K562 (cell line): ENCODE results near the gene TRPC5OS. TPM values are rescaled to one million over a fixed set of nuclear protein-coding genes. Genes with fewer than 3 reads are reported as not detected.

Source experiments
- HDAC6 ChIP-seq: IDR thresholded peaks from 2 replicates; pipeline ENCODE4 v1.6.1; 2012; ENCODE audit warnings: low read depth, mild to moderate bottlenecking, control low read depth, inconsistent platforms, low read length, moderate library complexity
- ZFP36 ChIP-seq: fragments of 150-350 bp; IDR thresholded peaks from 2 replicates; pipeline ENCODE4 v1.6.1; 2018; ENCODE audit warnings: low read length, low read depth; ENCODE audit not compliant: partially characterized antibody
- ZNF407 ChIP-seq: fragments of 450-650 bp; IDR thresholded peaks from 2 replicates; pipeline ENCODE4 v1.6.1; 2016; ENCODE audit warnings: low read depth
- ZSCAN32 ChIP-seq: fragments of 450-650 bp; formaldehyde crosslinking; IDR thresholded peaks from 2 replicates; pipeline ENCODE4 v1.4.0; 2020; ENCODE audit warnings: mild to moderate bottlenecking, moderate library complexity
- polyA plus RNA-seq, 8 experiments: library from polyadenylated mRNA; depleted of rRNA in 4 of 8; stranded (reverse) in 5 of 8; unstranded in 3 of 8; fragments of >200 nt; fragmentation: Nextera tagmentation in 2 of 8; fragmentation: Illumina TruSeq in 1 of 8; extraction: Ambion mirVana in 2 of 8; extraction: Trizol in 1 of 8; gene quantifications; 2 replicates each; pipeline versions ENCODE4 v1.2.1 to v1.2.3, GENCODE V29; 2011 to 2014; ENCODE audit warnings: inconsistent platforms in 1 of 8, missing spikeins in 1 of 8
- total RNA-seq, 7 experiments: library from RNA; depleted of rRNA in 6 of 7; stranded (reverse); fragments of >200 nt in 6 of 7; fragmentation: Illumina TruSeq in 2 of 7; extraction: Trizol in 2 of 7; gene quantifications; 2 replicates each; pipeline versions ENCODE4 v1.2.1 to v1.2.3, GENCODE V29; 2011 to 2021; ENCODE audit warnings: low replicate concordance in 1 of 7

TRPC5OS gene
- total and polyA plus RNA-seq, 9 of the 15 experiments (the other 6 are each of a cell fraction or from before 2014, with no cell fraction given) = not detected

DNA sequence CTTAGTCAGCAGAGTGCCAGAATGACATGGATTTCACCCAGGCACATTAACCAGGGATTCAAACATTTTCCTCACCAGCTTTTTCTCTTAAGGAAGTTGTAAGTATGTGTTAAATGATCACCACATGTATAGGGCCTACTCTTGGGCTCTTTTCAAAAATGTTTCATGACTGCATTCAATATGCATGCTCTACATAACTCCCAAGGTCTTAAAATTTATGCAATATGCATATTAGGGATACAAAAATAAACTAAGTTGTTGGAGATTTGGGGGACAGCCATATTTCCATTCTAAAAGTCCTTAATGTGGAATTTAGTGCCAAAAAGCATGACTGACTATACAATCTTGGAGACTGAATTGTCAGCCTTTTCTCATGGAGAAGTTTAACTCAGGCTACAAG is 25.0 kb upstream of the TRPC5OS start (continued):
- TF ChIP-seq ZNF407 (no peak), ZSCAN32 (no peak), HDAC6 (no peak), ZFP36 (no peak)
